AG20443 (cell line): Measurements from ENCODE around the gene GALNT2.

Experiments
- DNase-seq: peaks from one replicate; pipeline ENCODE4 v3.0.0; 2012; ENCODE audit warnings: low spot score, mixed read lengths

The GALNT2 gene

GRCh38 chr1:230130172-230130944 lies 63.3 kb downstream of the GALNT2 start:
- DNase-seq = no peak

- DNase-seq = no peak
Observed at GRCh38 chr1:230131457-230131856, 64.4 kb downstream of the GALNT2 start.

- no peak for DNase-seq
Observed at GRCh38 chr1:230132758-230133157, 65.7 kb downstream of the GALNT2 start.

GRCh38 chr1:230135726-230136125 lies 68.7 kb downstream of the GALNT2 start:
- no peak for DNase-seq

- no peak for DNase-seq
Observed at GRCh38 chr1:230136453-230137336, 69.7 kb downstream of the GALNT2 start.

GRCh38 chr1:230137337-230137815 lies 70.3 kb downstream of the GALNT2 start:
- no peak for DNase-seq

GRCh38 chr1:230138561-230139239 lies 71.7 kb downstream of the GALNT2 start:
- no peak for DNase-seq

- DNase-seq = no peak
Observed at GRCh38 chr1:230139315-230139714, 72.3 kb downstream of the GALNT2 start.

- DNase-seq = no peak
Observed at GRCh38 chr1:230139741-230140140, 72.7 kb downstream of the GALNT2 start.

- DNase-seq = no peak
Observed at GRCh38 chr1:230140221-230141020, 73.4 kb downstream of the GALNT2 start.

- no peak for DNase-seq
Observed at GRCh38 chr1:230141021-230141648, 74.1 kb downstream of the GALNT2 start.

GRCh38 chr1:230141797-230142607 lies 75.0 kb downstream of the GALNT2 start:
- no peak for DNase-seq

GRCh38 chr1:230142608-230143210 lies 75.7 kb downstream of the GALNT2 start:
- DNase-seq = no peak

GRCh38 chr1:230143534-230143933 lies 76.5 kb downstream of the GALNT2 start:
- no peak for DNase-seq

GRCh38 chr1:230144010-230144614 lies 77.1 kb downstream of the GALNT2 start:
- DNase-seq = no peak

GRCh38 chr1:230144758-230145504 lies 77.9 kb downstream of the GALNT2 start:
- no peak for DNase-seq

GRCh38 chr1:230145505-230145899 lies 78.5 kb downstream of the GALNT2 start:
- no peak for DNase-seq

GRCh38 chr1:230145953-230146476 lies 79.0 kb downstream of the GALNT2 start:
- DNase-seq = no peak
